ENCODE data around the gene TIMELESS. TPM values are rescaled to one million over a fixed set of nuclear protein-coding genes. Genes with fewer than 3 reads are reported as not detected.
"Not testable (repeated sequence)": the region's sequence is repeated elsewhere in the genome, so short reads cannot be mapped to it uniquely, and the experiment has no call there.

TIMELESS gene
- total RNA-seq, 2 experiments from 2014 or later = 60.1 to 62.6 TPM

- H3K4me1 Mint-ChIP-seq (ENCODE audit: low read depth) = peaks cover 5% of the 10 kb centered on the region
- no peak within 1 kb of the TSS for H3K27ac Mint-ChIP-seq
- H3K4me3 Mint-ChIP-seq = no peak within 1 kb of the TSS
- CTCF ChIA-PET = interaction anchor here (0.6 to 1.1 kb wide), 2 partner anchors 10 to 71 kb away, joined by 3 to 4 read pairs; no protein-coding TSS in a partner anchor
- intact Hi-C loops (cut with micrococcal nuclease) = no loop called here
- DNase-seq = no peak
- H3K36me3 Mint-ChIP-seq = no peaks in the 10 kb centered on the region
- H3K27me3 Mint-ChIP-seq = no peaks in the 10 kb centered on the region
- H3K9me3 Mint-ChIP-seq = no peaks in the 10 kb centered on the region
- POLR2A ChIA-PET = no interaction called here
These were observed 5.3 kb upstream of the TIMELESS start, which contains the start of gene MIP for GRCh38 chr12:56454557-56454956. MIP (minus strand) TSS chr12:56454657; CDS start chr12:56454613, 44 bp downstream.

GRCh38 chr12:56451147-56451546 is 1.9 kb upstream of the TIMELESS start:
- ChIA-PET POLR2A (interaction anchor here (0.6 to 1.1 kb wide), 2 partner anchors 14 to 140 kb away, joined by 3 read pairs; no protein-coding TSS in a partner anchor), CTCF (interaction anchor here (0.6 to 4.9 kb wide), 2 partner anchors 12 to 185 kb away, joined by 3 to 39 read pairs; no protein-coding TSS in a partner anchor)
- peaks cover 18% of the 10 kb centered on the region for H3K4me1 Mint-ChIP-seq (ENCODE audit: low read depth)
- H3K4me3 Mint-ChIP-seq = no peak overlapping the region
- no peaks in the 10 kb centered on the region for H3K9me3 Mint-ChIP-seq
- DNase-seq = no peak
- no peaks in the 10 kb centered on the region for H3K27me3 Mint-ChIP-seq
- H3K36me3 Mint-ChIP-seq = peaks cover 6% of the 10 kb centered on the region
- H3K27ac Mint-ChIP-seq = no peak overlapping the region
- intact Hi-C loops (cut with micrococcal nuclease) = no loop called here

GRCh38 chr12:56450241-56450640 is 1.0 kb upstream of the TIMELESS start:
- H3K27me3 Mint-ChIP-seq = no peaks in the 10 kb centered on the region
- H3K4me1 Mint-ChIP-seq (ENCODE audit: low read depth) = peaks cover 18% of the 10 kb centered on the region
- peaks cover 8% of the 10 kb centered on the region for H3K36me3 Mint-ChIP-seq
- H3K4me3 Mint-ChIP-seq = peak overlapping the region; percentile 88
- H3K27ac Mint-ChIP-seq = no peak overlapping the region
- DNase-seq = no peak
- CTCF ChIA-PET = interaction anchor here (1.0 to 4.9 kb wide), 3 partner anchors 9 to 330 kb away, joined by 3 to 39 read pairs (median 3); no protein-coding TSS in a partner anchor
- POLR2A ChIA-PET = interaction anchor here (0.6 to 3.0 kb wide), 5 partner anchors 8 to 90 kb away, joined by 3 to 17 read pairs (median 3); partner anchors contain the start of genes SPRYD4 and STAT2
- no peaks in the 10 kb centered on the region for H3K9me3 Mint-ChIP-seq
- intact Hi-C loops (cut with micrococcal nuclease) = no loop called here

GRCh38 chr12:56449622-56449984 is 377 bp upstream of the TIMELESS start:
- Mint-ChIP-seq H3K4me3 (peak overlapping the region; percentile 88), H3K4me1 (ENCODE audit: low read depth) (peaks cover 18% of the 10 kb centered on the region), H3K27ac (peak overlapping the region; percentile 93), H3K36me3 (peaks cover 11% of the 10 kb centered on the region), H3K27me3 (no peaks in the 10 kb centered on the region), H3K9me3 (no peaks in the 10 kb centered on the region)
- DNase-seq = no peak
- ChIA-PET CTCF (interaction anchor here (0.7 to 4.9 kb wide), 13 partner anchors 10 to 330 kb away, joined by 3 to 39 read pairs (median 3); partner anchors contain the start of genes CNPY2, SPRYD4 and STAT2), POLR2A (interaction anchor here (0.6 to 3.0 kb wide), 13 partner anchors 9 to 698 kb away, joined by 3 to 17 read pairs (median 4); partner anchors contain the start of genes CNPY2, IL23A, SPRYD4 and STAT2)
- intact Hi-C loops (cut with micrococcal nuclease) = loop anchor here (1.0 to 5.0 kb wide), 6 partner anchors 19 to 622 kb away; partner anchors contain the start of genes DNAJC14, IL23A, PAN2 and RPL41

- CTCF ChIA-PET; POLR2A ChIA-PET; DNase-seq; H3K4me1 Mint-ChIP-seq (ENCODE audit: low read depth); intact Hi-C loops (cut with micrococcal nuclease); H3K27ac Mint-ChIP-seq; H3K4me3 Mint-ChIP-seq; H3K9me3 Mint-ChIP-seq; H3K27me3 Mint-ChIP-seq: not testable (repeated sequence)
- peaks cover 20% of the 10 kb centered on the region for H3K36me3 Mint-ChIP-seq
These were observed 6.0 kb downstream of the TIMELESS start for GRCh38 chr12:56443208-56443607.

GRCh38 chr12:56437430-56438176 is 11.6 kb downstream of the TIMELESS start:
- Mint-ChIP-seq H3K27ac (no peak overlapping the region), H3K4me1 (ENCODE audit: low read depth) (no peaks in the 10 kb centered on the region), H3K4me3 (no peak overlapping the region), H3K9me3 (no peaks in the 10 kb centered on the region), H3K27me3 (no peaks in the 10 kb centered on the region), H3K36me3 (no peaks in the 10 kb centered on the region)
- intact Hi-C loops (cut with micrococcal nuclease) = no loop called here
- DNase-seq = no peak
- CTCF ChIA-PET = no interaction called here
- POLR2A ChIA-PET = no interaction called here

GRCh38 chr12:56434828-56435227 is 14.4 kb downstream of the TIMELESS start:
- ChIA-PET POLR2A (no interaction called here), CTCF (no interaction called here)
- Mint-ChIP-seq H3K27ac (no peak overlapping the region), H3K4me1 (ENCODE audit: low read depth) (no peaks in the 10 kb centered on the region), H3K27me3 (no peaks in the 10 kb centered on the region), H3K4me3 (no peak overlapping the region), H3K9me3 (no peaks in the 10 kb centered on the region), H3K36me3 (peaks cover 14% of the 10 kb centered on the region)
- no peak for DNase-seq
- intact Hi-C loops (cut with micrococcal nuclease) = no loop called here

GRCh38 chr12:56431850-56432249 is 17.4 kb downstream of the TIMELESS start:
- H3K36me3 Mint-ChIP-seq = peaks cover 31% of the 10 kb centered on the region
- intact Hi-C loops (cut with micrococcal nuclease) = no loop called here
- H3K4me3 Mint-ChIP-seq = no peak overlapping the region
- ChIA-PET CTCF (interaction anchor here (0.8 kb wide), 1 partner anchor 392 kb away, joined by 3 read pairs; no protein-coding TSS in a partner anchor), POLR2A (no interaction called here)
- no peaks in the 10 kb centered on the region for H3K27me3 Mint-ChIP-seq
- H3K9me3 Mint-ChIP-seq = no peaks in the 10 kb centered on the region
- DNase-seq = no peak
- no peak overlapping the region for H3K27ac Mint-ChIP-seq
- H3K4me1 Mint-ChIP-seq (ENCODE audit: low read depth) = no peaks in the 10 kb centered on the region

- POLR2A ChIA-PET = no interaction called here
- CTCF ChIA-PET = no interaction called here
- no peaks in the 10 kb centered on the region for H3K4me1 Mint-ChIP-seq (ENCODE audit: low read depth)
- peaks cover 32% of the 10 kb centered on the region for H3K36me3 Mint-ChIP-seq
- H3K27me3 Mint-ChIP-seq = no peaks in the 10 kb centered on the region
- no peak overlapping the region for H3K27ac Mint-ChIP-seq
- no peaks in the 10 kb centered on the region for H3K9me3 Mint-ChIP-seq
- no peak for DNase-seq
- intact Hi-C loops (cut with micrococcal nuclease) = no loop called here
- no peak overlapping the region for H3K4me3 Mint-ChIP-seq
These were observed 17.9 kb downstream of the TIMELESS start for GRCh38 chr12:56431288-56431687.

GRCh38 chr12:56425940-56426438 is 23.2 kb downstream of the TIMELESS start:
- Mint-ChIP-seq H3K4me1 (ENCODE audit: low read depth) (peaks cover 4% of the 10 kb centered on the region), H3K27me3 (no peaks in the 10 kb centered on the region), H3K27ac (no peak overlapping the region), H3K9me3 (no peaks in the 10 kb centered on the region), H3K36me3 (peaks cover 55% of the 10 kb centered on the region), H3K4me3 (no peak overlapping the region)
- POLR2A ChIA-PET = interaction anchor here (1.4 kb wide), 1 partner anchor 23 kb away, joined by 4 read pairs; the partner anchor contains the start of gene TIMELESS
- CTCF ChIA-PET = interaction anchor here (0.6 to 2.2 kb wide), 2 partner anchors 38 to 176 kb away, joined by 3 to 12 read pairs; no protein-coding TSS in a partner anchor
- intact Hi-C loops (cut with micrococcal nuclease) = no loop called here
- no peak for DNase-seq

- Mint-ChIP-seq H3K4me1 (ENCODE audit: low read depth) (peaks cover 4% of the 10 kb centered on the region), H3K27ac (no peak overlapping the region), H3K36me3 (peaks cover 59% of the 10 kb centered on the region), H3K27me3 (no peaks in the 10 kb centered on the region), H3K4me3 (no peak overlapping the region), H3K9me3 (no peaks in the 10 kb centered on the region)
- intact Hi-C loops (cut with micrococcal nuclease) = no loop called here
- no peak for DNase-seq
- CTCF ChIA-PET = interaction anchor here (2.2 kb wide), 1 partner anchor 39 kb away, joined by 12 read pairs; no protein-coding TSS in a partner anchor
- POLR2A ChIA-PET = interaction anchor here (0.7 to 1.4 kb wide), 2 partner anchors 24 to 134 kb away, joined by 3 to 4 read pairs; partner anchors contain the start of gene TIMELESS
These were observed 24.0 kb downstream of the TIMELESS start for GRCh38 chr12:56425193-56425592.

GRCh38 chr12:56420411-56420810 is 28.8 kb downstream of the TIMELESS start:
- intact Hi-C loops (cut with micrococcal nuclease) = no loop called here
- Mint-ChIP-seq H3K27me3 (no peaks in the 10 kb centered on the region), H3K27ac (no peak overlapping the region), H3K4me1 (ENCODE audit: low read depth) (no peaks in the 10 kb centered on the region), H3K4me3 (no peak overlapping the region), H3K9me3 (no peaks in the 10 kb centered on the region), H3K36me3 (peaks cover 51% of the 10 kb centered on the region)
- no peak for DNase-seq
- POLR2A ChIA-PET = no interaction called here
- CTCF ChIA-PET = no interaction called here
